ENCODE measurements around the gene DNAAF3.
"Not testable (repeated sequence)": the region's sequence is repeated elsewhere in the genome, so short reads cannot be mapped to it uniquely, and the experiment has no call there.

The DNAAF3 gene

GRCh38 chr19:55175117-55175867 lies 8.9 kb upstream of the DNAAF3 start:
- no peak for DNase-seq

GRCh38 chr19:55174425-55175116 lies 8.2 kb upstream of the DNAAF3 start:
- no peak for DNase-seq

GRCh38 chr19:55173714-55174409 lies 7.4 kb upstream of the DNAAF3 start:
- no peak for DNase-seq

GRCh38 chr19:55173186-55173713 lies 6.8 kb upstream of the DNAAF3 start:
- no peak for DNase-seq

- DNase-seq: no peak
These were observed 6.3 kb upstream of the DNAAF3 start for GRCh38 chr19:55172741-55173140.

GRCh38 chr19:55172318-55172717 lies 5.9 kb upstream of the DNAAF3 start:
- not testable (repeated sequence) for DNase-seq

- DNase-seq: no peak
These were observed 5.0 kb upstream of the DNAAF3 start for GRCh38 chr19:55171440-55171839.

GRCh38 chr19:55169136-55169535 lies 2.7 kb upstream of the DNAAF3 start:
- no peak for DNase-seq

- DNase-seq: no peak
These were observed 372 bp downstream of the DNAAF3 start for GRCh38 chr19:55165952-55166529.

- DNase-seq: no peak
These were observed 4.7 kb downstream of the DNAAF3 start for GRCh38 chr19:55161571-55162322.

- no peak for DNase-seq
These were observed 5.4 kb downstream of the DNAAF3 start for GRCh38 chr19:55160986-55161365.

- DNase-seq: peak; percentile 84
These were observed 6.1 kb downstream of the DNAAF3 start for GRCh38 chr19:55160128-55160985.

- DNase-seq: no peak
These were observed 7.3 kb downstream of the DNAAF3 start for GRCh38 chr19:55158848-55159749.

- no peak for DNase-seq
These were observed 8.0 kb downstream of the DNAAF3 start for GRCh38 chr19:55158423-55158822.

- no peak for DNase-seq
These were observed 9.1 kb downstream of the DNAAF3 start, which contains the start of gene TNNI3 for GRCh38 chr19:55157064-55157908. Gene TNNI3 (minus strand): TSS chr19:55157732. CDS start chr19:55157589, 143 bp downstream.

- DNase-seq: no peak
These were observed 10.0 kb downstream of the DNAAF3 start for GRCh38 chr19:55156202-55157063.

- not testable (repeated sequence) for DNase-seq
These were observed 10.6 kb downstream of the DNAAF3 start for GRCh38 chr19:55155784-55156183.

- DNase-seq: no peak
These were observed 12.7 kb downstream of the DNAAF3 start for GRCh38 chr19:55153652-55154264.
